K562 (cell line): ENCODE results near the gene TFF1. TPM values are rescaled to one million over a fixed set of nuclear protein-coding genes. Genes with fewer than 3 reads are reported as not detected.
A peak's percentile ranks its signal among the peaks of the same experiment; 100 is the strongest.

ENCODE experiments used
- ATAC-seq: fragments of 200-7000 bp; cut with Tn5 transposase; 3 replicates; pipeline ENCODE4 v1.9.1; 2020; ENCODE audit warnings: moderate library complexity
- BruUV-seq: library from RNA; stranded (reverse); fragments of 400-500 nt; replicated peaks from 2 replicates; lab custom pipeline; 2021; lab: Mats Ljungman, UMichigan
- CTCF ChIA-PET: fragments of 300-600 bp; formaldehyde crosslinking; extraction: SDS; loops from one replicate; lab custom pipeline; 2021; ENCODE audit warnings: low intra/inter-chr PET ratio; lab: Yijun Ruan, JAX
- POLR2A ChIA-PET: fragments of 300-600, 350-650 bp; sonication (Branson Sonifier 250); formaldehyde crosslinking; extraction: SDS; loops from one replicate; lab custom pipeline; 2021; ENCODE audit warnings: antibody characterized with exemption, inconsistent platforms; lab: Yijun Ruan, JAX
- DNase-seq, 4 experiments: peaks; one replicate each; pipeline versions ENCODE4 v3.0.0 to v3.0.0-alpha.2; 2011 to 2018; ENCODE audit warnings: low spot score in 3 of 4, mixed read lengths in 3 of 4; ENCODE audit errors: extremely low read depth in 1 of 4
- FAIRE-seq: peaks from 2 replicates; lab custom pipeline; 2011; peaks lifted over from hg19 to GRCh38; lab: Jason Lieb, UNC
- H2AFZ ChIP-seq: 2 replicates; pipeline ENCODE4 v1.6.0; 2011; ENCODE audit warnings: low read depth, low read length, control low read depth, inconsistent platforms
- H3K27ac ChIP-seq: fragments of 200-600 bp; 3 replicates; pipeline ENCODE4 v1.8.0; 2011; ENCODE audit warnings: low read depth, mild to moderate bottlenecking, control low read depth, inconsistent platforms, low read length, moderate library complexity, mixed read lengths; ENCODE audit errors: extremely low read depth
- H3K27me3 ChIP-seq, 2 experiments: fragments of 300-600 bp in 1 of 2; 2 replicates in 1 of 2; 3 replicates in 1 of 2; pipeline versions ENCODE4 v1.6.0 to v1.8.0; 2011; ENCODE audit warnings: inconsistent platforms in 2 of 2, low read length in 2 of 2, mild to moderate bottlenecking in 1 of 2, mixed read lengths in 1 of 2, moderate library complexity in 1 of 2; ENCODE audit not compliant: control insufficient read depth in 2 of 2, insufficient read depth in 2 of 2
- H3K36me3 ChIP-seq: fragments of 300-600 bp; 3 replicates; pipeline ENCODE4 v1.8.0; 2011; ENCODE audit warnings: mild to moderate bottlenecking, low read length, inconsistent platforms; ENCODE audit not compliant: control insufficient read depth, insufficient read depth
- H3K4me1 ChIP-seq, 2 experiments: fragments of 200-600 bp in 1 of 2; replicated peaks in 1 of 2; 2 replicates in 1 of 2; 3 replicates in 1 of 2; pipeline versions ENCODE4 v1.5.1 to v1.8.0; 2011; ENCODE audit warnings: inconsistent platforms in 2 of 2, low read length in 2 of 2, mild to moderate bottlenecking in 1 of 2, mixed read lengths in 1 of 2, moderate library complexity in 1 of 2; ENCODE audit not compliant: control insufficient read depth in 2 of 2, insufficient read depth in 2 of 2
- H3K4me2 ChIP-seq: 2 replicates; pipeline ENCODE4 v1.6.1; 2011; ENCODE audit warnings: low read length, control low read depth, inconsistent platforms, mixed read lengths; ENCODE audit not compliant: insufficient read depth
- H3K4me3 ChIP-seq: fragments of 200-600 bp; sonication (generic), shearing (Covaris generic); 2 replicates; pipeline ENCODE4 v1.5.1; 2016; ENCODE audit warnings: control low read depth, inconsistent platforms
- H3K79me2 ChIP-seq: fragments of 200-600 bp; 3 replicates; pipeline ENCODE4 v1.8.0; 2011; ENCODE audit warnings: low read length, inconsistent platforms; ENCODE audit not compliant: control insufficient read depth, insufficient read depth
- H3K9ac ChIP-seq, 2 experiments: 2 replicates each; pipeline versions ENCODE4 v1.6.0 to v1.6.1; 2011; ENCODE audit warnings: low read depth in 2 of 2, low read length in 2 of 2, control low read depth in 1 of 2, inconsistent platforms in 1 of 2, mild to moderate bottlenecking in 1 of 2, mixed read lengths in 1 of 2; ENCODE audit not compliant: insufficient read depth in 1 of 2
- H3K9me1 ChIP-seq: one replicate; pipeline ENCODE4 v1.6.0; 2011; ENCODE audit warnings: inconsistent platforms, mild to moderate bottlenecking, low read length, moderate library complexity; ENCODE audit not compliant: control insufficient read depth, insufficient read depth
- H3K9me3 ChIP-seq: replicated peaks from 2 replicates; pipeline ENCODE4 v1.5.1; 2011; ENCODE audit warnings: low read depth, low read length, inconsistent platforms; ENCODE audit not compliant: control insufficient read depth, insufficient read depth
- H4K20me1 ChIP-seq: replicated peaks from 2 replicates; pipeline ENCODE4 v1.6.1; 2011; ENCODE audit warnings: low read length, inconsistent platforms, mixed read lengths; ENCODE audit not compliant: control insufficient read depth, insufficient read depth
- BRD9 ChIP-seq: fragments of 450-650 bp; IDR thresholded peaks from 2 replicates; pipeline ENCODE4 v1.6.1; 2018; ENCODE audit warnings: low read depth; ENCODE audit not compliant: partially characterized antibody
- CEBPG ChIP-seq, 3 experiments: fragments of 200-800 bp in 1 of 3; sonication (Bioruptor generic) in 1 of 3; sonication (generic) in 1 of 3; formaldehyde crosslinking in 1 of 3; IDR thresholded peaks in 2 of 3; conservative IDR thresholded peaks in 1 of 3; 2 replicates each; pipeline versions ENCODE4 v1.6.1 to v1.8.0; 2016 to 2022; ENCODE audit warnings: missing compliant biosample characterization in 2 of 3, missing genetic modification characterization in 2 of 3, mild to moderate bottlenecking in 1 of 3, missing genetic modification reagents in 1 of 3
- HMGN3 ChIP-seq: IDR thresholded peaks from 2 replicates; pipeline ENCODE4 v1.6.1; 2011; ENCODE audit warnings: borderline replicate concordance, low read depth, mild to moderate bottlenecking, mixed read lengths, low read length; ENCODE audit not compliant: insufficient read length; ENCODE audit errors: extremely low read depth
- HMGXB4 ChIP-seq: sonication (generic); formaldehyde crosslinking; IDR thresholded peaks from 2 replicates; pipeline ENCODE4 v1.8.1; 2023; ENCODE audit warnings: mild to moderate bottlenecking, missing genetic modification reagents
- MAX ChIP-seq: sonication (generic); formaldehyde crosslinking; IDR thresholded peaks from 2 replicates; pipeline ENCODE4 v1.9.0; 2022; ENCODE audit warnings: mild to moderate bottlenecking, missing genetic modification reagents
- SMARCE1 ChIP-seq: fragments of 450-650 bp; IDR thresholded peaks from 2 replicates; pipeline ENCODE4 v1.7.1; 2016; ENCODE audit warnings: mild to moderate bottlenecking
- ZBTB2 ChIP-seq: fragments of 450-650 bp; IDR thresholded peaks from 2 replicates; pipeline ENCODE4 v1.6.1; 2016; ENCODE audit warnings: antibody characterized with exemption
- ZBTB33 ChIP-seq: sonication (generic); formaldehyde crosslinking; IDR thresholded peaks from 2 replicates; pipeline ENCODE4 v1.8.1; 2023; ENCODE audit warnings: mild to moderate bottlenecking, missing genetic modification reagents
- ZFPM2 ChIP-seq: fragments of 250-450 bp; sonication (Bioruptor Pico); IDR thresholded peaks from 2 replicates; pipeline ENCODE4 v1.5.1; 2022; ENCODE audit warnings: mild to moderate bottlenecking
- WGBS: fragments of 100-300 bp; shearing (Covaris generic); methylation state at CpG from one replicate; pipeline ENCODE4 v1.1.6; 2016; ENCODE audit warnings: low coverage, mixed read lengths; ENCODE audit not compliant: insufficient coverage; ENCODE audit errors: missing lambda C conversion rate; 5-methylcytosine and 5-hydroxymethylcytosine counted together
- in situ Hi-C: fragments of 300-500 bp; cut with MboI; formaldehyde crosslinking; loops from 4 replicates; pipeline ENCODE4 v1.15.0; 2018; ENCODE audit warnings: inconsistent platforms, mixed read lengths
- intact Hi-C: fragments of 100-400 bp; cut with micrococcal nuclease; formaldehyde crosslinking; loops from 2 replicates; pipeline ENCODE4 v1.14.2; 2022
- polyA plus RNA-seq, 8 experiments: library from polyadenylated mRNA; depleted of rRNA in 4 of 8; stranded (reverse) in 5 of 8; unstranded in 3 of 8; fragments of >200 nt; fragmentation: Nextera tagmentation in 2 of 8; fragmentation: Illumina TruSeq in 1 of 8; extraction: Ambion mirVana in 2 of 8; extraction: Trizol in 1 of 8; gene quantifications; 2 replicates each; pipeline versions ENCODE4 v1.2.1 to v1.2.3, GENCODE V29; 2011 to 2014; ENCODE audit warnings: inconsistent platforms in 1 of 8, missing spikeins in 1 of 8
- total RNA-seq, 7 experiments: library from RNA; depleted of rRNA in 6 of 7; stranded (reverse); fragments of >200 nt in 6 of 7; fragmentation: Illumina TruSeq in 2 of 7; extraction: Trizol in 2 of 7; gene quantifications; 2 replicates each; pipeline versions ENCODE4 v1.2.1 to v1.2.3, GENCODE V29; 2011 to 2021; ENCODE audit warnings: low replicate concordance in 1 of 7

TFF1 gene
- total and polyA plus RNA-seq, 9 of the 15 experiments (the other 6 are each of a cell fraction or from before 2014, with no cell fraction given) = 0.31 TPM; not detected in 8

- CTCF ChIA-PET = interaction anchor here (0.7 kb wide), 1 partner anchor 123 kb away, joined by 3 read pairs; no protein-coding TSS in a partner anchor
- peak; percentile 32; the same call in 1 of the 3 replicates for ATAC-seq
Observed at GRCh38 chr21:42389449-42389835, 23.1 kb upstream of the TFF1 start.

More at GRCh38 chr21:42389449-42389835, 23.1 kb upstream of the TFF1 start:
- Histone ChIP-seq H3K4me1 (peaks cover 13 to 16% of the 10 kb centered on the region in 2 experiments; a peak in 3 of 5 replicates), H3K27me3 (peaks cover 12 to 37% of the 10 kb centered on the region in 2 experiments), H3K4me3 (no peak overlapping the region), H3K79me2 (no peaks in the 10 kb centered on the region), H3K9me1 (no peaks in the 10 kb centered on the region), H4K20me1 (no peaks in the 10 kb centered on the region), H2AFZ (peak overlapping the region; percentile 78), H3K9ac (no peak overlapping the region; a peak in 1 of 4 replicates), H3K4me2 (peak overlapping the region; percentile 54), H3K9me3 (no peaks in the 10 kb centered on the region), H3K27ac (no peak overlapping the region), H3K36me3 (no peaks in the 10 kb centered on the region)
- in situ Hi-C loops = no loop called here
- DNase-seq = no peak
- POLR2A ChIA-PET = no interaction called here
- no TSS peak for BruUV-seq
- 40% methylated on average over 6 of the region's 6 CpGs for WGBS
- FAIRE-seq = no peak
- intact Hi-C loops = no loop called here
- no peak for TF ChIP-seq HMGN3
- no peak for TF ChIP-seq SMARCE1
- TF ChIP-seq ZBTB2 = no peak
- TF ChIP-seq ZFPM2 (CRISPR knock-in tag) = no peak
- TF ChIP-seq HMGXB4 (CRISPR knock-in tag) = no peak
- no peak for TF ChIP-seq BRD9
- TF ChIP-seq MAX (CRISPR knock-in tag) = no peak
- no peak for TF ChIP-seq ZBTB33 (CRISPR knock-in tag)
- no peak for TF ChIP-seq CEBPG (CRISPR knock-in tag; IDR thresholded peaks at IDR 0.05)
- TF ChIP-seq CEBPG (tag; conservative IDR thresholded peaks at IDR 0.05 in 1 of 2, IDR thresholded peaks at IDR 0.05 in 1 of 2) = no peak
